ENCODE results near the gene DAZAP1.

DAZAP1 gene

DNA sequence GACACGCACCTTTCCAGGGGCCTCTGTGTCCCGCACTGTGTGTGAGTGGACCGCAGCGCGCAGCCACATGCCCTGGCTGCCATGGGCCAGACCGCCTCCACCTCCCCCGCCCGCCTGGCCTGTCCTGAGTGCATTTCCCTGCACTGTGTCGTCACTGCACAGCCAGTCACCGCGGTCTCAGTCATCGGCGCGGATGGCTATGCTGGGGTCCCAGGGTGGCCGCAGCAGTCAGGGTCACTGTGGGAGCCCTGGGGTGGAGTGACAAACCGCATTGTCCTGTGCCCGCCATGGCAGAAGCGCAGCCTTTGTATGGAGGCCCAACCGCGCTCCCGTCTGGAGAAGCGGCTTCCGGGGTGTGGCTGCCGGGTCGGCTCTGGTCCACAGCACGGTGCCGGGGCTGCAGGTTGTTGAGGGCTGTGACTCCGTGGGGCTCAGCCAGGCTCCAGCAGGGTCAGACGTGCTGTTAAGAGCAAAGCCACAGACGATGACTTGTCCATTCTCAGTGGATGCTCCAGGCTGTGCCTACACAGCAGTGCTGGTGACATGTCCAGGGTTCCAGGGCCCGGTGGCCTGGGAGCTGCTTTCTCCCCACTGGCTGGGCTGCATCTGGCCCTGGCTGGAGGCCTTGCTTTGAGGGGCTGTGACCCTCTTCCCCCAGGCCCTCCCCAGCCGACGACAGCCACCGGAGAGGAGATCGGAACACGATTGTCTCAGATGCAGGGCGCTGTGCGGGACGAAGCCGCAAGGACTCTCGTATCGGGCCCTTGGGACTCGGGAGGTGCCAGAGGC is 30.0 kb upstream of the DAZAP1 start:
- DNase-seq: no peak

DNA sequence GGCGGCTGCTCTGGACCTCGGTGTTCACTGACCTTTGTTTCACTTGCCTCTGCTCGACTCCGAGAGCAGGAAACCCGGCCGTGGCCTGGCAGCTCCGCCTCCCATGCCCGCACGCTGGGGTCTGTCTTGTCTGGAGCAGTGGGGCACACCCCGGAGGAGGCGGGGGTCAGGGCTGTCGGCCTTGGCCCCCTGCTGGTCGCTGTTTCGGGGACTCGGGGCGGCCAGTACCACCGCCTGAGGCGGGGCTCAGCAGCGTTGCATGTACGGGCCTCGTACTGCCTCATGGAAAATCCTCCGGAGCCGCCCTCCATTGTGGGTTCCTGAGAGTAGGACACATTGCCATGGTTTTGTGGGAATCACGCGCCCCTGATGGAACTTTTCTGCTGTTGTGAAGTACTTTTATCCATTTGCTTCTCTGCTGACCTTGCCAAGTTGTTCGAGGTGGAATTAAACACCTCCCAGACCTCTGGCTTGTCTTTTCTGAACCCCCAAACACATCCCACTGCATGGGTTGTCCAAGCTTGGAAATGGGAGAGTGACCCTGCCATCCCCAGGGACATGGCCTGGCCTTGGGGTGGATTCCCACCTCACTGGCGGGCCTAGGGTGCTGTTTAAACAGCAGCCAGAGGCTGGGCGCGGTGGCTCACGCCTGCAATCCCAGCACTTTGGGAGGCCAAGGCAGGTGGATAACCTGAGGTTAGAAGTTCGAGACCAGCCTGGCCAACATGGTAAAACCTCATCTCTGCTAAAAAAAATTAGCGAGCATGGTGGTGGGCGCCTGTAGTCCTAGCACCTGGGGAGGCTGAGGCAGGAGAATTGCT is 29.2 kb upstream of the DAZAP1 start:
- no peak for DNase-seq

DNA sequence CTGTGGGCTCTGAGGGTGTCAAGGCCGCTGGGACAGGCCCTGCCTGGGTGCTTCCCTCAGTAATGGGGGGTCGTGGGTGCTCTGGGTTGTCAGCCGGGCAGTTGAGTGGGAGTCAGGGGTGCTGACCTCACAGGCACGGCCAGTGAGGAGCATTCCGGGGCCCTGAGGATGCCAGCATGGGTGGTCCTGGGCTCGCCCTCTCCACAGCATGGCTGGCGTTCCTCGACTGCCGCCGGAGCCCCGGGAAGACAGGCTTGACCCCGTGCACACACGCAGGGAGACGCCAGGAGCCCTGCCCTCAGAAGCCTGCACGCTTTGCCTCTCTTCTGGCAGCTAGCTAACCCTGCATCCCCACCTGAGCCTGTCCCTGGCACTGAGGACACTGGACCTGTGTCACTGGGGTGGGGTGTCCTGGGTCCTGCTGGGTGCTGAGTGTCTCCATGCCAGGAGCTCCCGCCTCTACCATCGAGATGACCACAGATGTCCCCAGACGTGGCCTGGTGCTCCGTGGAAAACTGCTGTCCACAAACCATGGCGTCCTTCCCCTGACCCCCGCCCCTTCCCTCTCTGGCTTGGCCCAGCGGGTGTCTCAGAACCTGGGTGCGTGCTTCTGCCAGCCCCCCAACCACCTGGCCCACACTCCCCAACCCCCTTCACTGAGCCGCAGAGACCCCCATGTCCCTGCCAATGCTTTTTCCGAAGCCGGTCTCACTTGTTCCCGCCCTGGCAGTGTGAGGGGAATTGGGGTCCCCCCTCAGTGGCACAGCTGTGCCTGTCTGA is 28.1 kb upstream of the DAZAP1 start:
- DNase-seq: no peak

DNA sequence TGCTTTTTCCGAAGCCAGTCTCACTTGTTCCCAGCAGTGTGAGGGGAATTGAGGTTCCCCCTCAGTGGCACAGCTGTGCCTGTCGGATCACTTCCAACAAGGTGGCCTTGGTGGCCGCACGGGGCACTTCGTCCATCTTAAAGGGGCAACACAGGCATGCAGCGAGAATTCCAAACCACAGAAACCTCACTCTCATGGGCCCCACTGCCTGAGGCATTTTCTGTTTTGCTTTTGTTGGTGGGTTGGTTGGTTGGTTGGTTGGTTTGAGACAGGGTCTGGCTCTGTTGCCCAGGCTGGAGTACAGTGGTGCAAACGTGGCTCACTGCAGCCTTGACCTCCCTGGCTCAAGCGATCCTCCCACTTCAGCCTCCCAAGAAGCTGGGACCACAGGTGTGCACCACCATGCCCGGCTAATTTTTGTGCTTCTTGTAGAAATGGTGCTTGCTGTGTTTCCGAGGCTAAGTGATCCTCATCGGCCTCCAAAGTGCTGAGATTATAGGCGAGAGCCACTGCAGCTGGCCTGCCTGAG is 27.4 kb upstream of the DAZAP1 start:
- DNase-seq: no peak

DNA sequence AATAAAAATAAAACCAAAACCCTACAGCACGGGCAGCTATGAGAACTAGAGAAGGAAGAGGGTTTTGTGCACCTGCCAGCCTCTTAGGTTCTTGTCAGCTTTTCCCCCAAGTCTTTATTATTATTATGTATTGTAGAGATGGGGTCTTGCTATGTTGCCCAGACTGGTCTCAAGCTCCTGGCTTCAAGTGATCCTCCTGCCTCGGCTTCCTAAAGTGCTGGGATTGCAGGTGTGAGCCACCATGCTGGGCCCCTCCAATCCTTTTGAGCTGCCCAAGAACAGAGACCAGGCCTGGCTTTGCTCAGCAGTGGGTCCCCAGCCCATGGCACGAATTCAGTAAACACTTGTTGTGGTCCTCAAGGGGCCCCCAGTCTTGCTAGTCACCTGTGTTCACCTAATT is 25.1 kb upstream of the DAZAP1 start:
- no peak for DNase-seq

DNA sequence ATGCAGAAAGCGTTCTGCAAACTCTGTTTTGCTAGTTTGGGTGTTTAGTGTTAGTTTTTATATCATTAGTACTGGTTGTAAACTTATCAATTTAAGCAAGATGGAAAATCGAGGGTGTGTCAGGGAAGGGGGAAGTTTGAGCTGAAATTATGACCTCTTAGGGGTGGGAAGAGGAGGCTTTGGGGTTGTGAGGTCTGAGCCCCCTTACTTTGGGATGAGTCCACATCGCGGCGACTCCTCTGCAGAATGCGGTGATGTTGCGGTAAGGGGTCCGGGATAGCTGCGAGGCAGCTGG is 24.4 kb upstream of the DAZAP1 start:
- no peak for DNase-seq

DNA sequence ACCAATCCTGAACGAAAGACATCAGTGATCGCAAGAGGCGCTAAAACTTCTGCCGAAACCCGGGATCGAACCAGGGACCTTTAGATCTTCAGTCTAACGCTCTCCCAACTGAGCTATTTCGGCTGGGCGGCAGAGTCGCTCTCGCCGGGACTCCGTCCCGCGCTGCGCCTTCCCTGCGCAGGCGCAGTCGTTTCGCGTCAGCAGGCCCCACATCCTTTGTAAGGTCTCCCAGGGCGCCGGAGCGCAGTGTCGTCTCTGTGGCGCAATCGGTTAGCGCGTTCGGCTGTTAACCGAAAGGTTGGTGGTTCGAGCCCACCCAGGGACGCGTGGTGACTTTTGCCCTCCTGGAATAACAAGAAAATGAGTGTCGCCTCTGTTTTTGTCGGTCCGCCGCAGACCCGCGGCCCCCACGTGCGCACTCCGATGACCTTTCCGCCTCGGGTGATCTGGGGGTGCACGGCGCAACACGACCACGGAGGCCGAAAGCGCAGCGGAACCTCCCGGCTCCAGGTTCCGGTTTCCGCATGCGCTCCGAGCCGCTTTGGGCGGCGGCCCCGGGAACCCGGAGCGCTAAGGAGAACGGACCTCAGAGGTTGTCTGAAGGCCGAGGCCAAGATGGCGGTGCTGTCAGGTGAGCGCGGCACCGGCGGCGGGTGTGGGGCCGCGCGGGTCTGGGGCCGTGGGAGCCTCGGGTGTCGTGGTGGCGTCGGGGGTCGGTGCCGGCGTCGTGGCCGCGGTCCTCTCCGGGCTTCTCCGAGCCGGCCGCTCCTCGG is 23.9 kb upstream of the DAZAP1 start, which contains the start of gene NDUFS7:
NDUFS7 (plus strand) TSS at position 596 of the 773 bp plus-strand sequence; CDS start at position 616, 20 bp downstream.
- DNase-seq: peak; percentile 98

DNA sequence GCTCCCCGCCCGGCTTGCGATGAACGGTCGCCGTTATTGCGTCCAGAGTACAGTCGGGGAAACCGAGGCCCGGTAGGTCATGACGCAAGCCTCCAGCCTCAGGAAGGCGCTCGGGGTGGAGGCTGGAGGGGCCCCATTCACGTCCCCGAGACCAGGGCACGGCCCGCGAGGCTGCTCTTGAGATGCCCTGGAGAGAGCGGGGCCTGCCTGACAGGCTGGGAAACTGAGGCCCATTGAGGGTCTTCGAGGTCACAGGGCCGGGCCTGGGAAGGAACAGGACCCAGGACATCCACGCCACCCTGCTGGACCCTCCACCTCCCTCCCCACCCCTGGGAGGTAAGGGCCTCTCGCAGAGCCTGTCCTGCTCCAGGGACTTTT is 23.3 kb upstream of the DAZAP1 start:
- DNase-seq: no peak

DNA sequence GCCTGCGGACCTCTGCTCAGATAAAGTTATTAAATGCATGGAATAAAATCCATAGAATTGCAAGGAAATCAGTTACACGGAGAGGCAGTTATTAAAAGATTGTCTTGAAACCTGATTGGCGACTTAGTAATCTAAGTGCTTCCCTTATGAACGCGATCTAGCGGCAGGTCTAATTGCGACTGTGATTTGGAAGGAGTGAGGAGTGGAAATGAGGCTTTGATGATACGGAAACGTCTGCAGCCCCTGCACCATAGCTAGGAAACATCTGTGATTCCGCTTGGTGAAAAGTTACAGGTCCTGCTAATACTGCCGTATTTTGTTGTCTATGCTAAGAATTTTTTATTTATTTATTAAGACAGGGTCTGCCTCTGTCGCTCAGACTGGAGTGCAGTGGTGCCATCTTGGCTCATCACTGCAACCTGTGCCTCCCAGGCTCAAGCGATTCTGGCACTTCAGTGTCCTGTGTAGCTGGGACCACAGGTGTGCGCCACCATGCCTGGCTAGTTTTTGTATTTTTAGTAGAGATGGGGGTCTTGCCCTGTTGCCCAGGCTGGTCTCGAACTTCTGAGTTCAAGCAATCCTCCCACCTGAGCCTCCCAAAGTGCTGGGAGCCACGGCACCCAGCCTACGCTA is 22.8 kb upstream of the DAZAP1 start:
- no peak for DNase-seq

DNA sequence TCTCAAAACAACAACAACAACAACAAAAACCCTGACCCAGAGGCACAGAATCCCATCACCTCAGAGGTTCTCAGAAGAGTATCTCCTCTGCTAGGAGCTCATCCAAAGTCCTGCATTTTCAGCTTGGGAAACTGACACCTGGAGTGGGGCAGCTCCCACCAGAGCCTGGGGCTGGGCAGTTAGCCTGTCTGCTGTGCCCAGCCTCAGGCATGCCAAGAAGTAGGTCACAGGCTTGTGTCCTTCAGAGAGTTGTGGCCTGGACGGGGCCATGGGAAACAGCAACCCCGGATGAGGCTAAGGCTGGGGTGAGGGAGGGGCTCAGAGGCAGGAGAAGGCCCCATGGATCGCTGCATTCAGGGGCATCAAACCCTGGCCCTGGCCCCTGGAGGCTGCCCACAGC is 21.6 kb upstream of the DAZAP1 start:
- DNase-seq: no peak

DNA sequence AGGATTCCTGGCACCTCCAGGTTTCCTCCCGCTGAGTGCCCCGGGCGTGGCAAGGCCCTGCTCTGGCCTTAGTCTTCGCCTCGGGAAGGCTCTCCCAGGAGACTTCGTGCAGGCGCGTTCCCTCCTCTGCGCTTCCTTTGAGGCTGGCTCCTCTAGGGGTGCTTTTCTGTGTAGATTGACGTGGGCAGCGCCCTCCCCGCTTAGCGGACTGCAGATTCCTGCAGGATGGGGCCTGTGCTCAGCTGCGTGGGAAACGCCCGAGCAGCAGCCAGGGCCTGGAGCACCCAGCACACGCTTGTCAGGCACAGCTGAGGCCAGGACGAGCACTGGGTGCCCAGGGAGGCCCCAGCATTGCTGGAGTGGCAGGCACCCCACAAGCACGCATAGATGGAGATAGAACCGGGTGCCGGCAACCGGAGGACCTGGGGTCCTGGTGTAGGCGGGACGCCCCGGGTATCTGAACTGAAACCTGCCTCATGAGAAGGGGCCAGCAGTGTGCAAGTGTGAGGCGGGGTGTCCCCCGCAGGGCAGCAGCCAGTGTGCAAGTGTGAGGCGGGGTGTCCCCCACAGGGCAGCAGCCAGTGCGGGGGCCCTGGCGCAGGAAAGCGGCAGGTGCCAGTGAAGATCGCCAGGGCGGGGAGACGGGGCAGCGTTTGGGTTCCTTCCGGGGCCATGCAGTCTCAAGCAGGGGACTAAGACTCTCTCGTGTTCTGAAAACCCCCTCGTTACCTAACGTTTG is 20.3 kb upstream of the DAZAP1 start:
- DNase-seq: no peak

DNA sequence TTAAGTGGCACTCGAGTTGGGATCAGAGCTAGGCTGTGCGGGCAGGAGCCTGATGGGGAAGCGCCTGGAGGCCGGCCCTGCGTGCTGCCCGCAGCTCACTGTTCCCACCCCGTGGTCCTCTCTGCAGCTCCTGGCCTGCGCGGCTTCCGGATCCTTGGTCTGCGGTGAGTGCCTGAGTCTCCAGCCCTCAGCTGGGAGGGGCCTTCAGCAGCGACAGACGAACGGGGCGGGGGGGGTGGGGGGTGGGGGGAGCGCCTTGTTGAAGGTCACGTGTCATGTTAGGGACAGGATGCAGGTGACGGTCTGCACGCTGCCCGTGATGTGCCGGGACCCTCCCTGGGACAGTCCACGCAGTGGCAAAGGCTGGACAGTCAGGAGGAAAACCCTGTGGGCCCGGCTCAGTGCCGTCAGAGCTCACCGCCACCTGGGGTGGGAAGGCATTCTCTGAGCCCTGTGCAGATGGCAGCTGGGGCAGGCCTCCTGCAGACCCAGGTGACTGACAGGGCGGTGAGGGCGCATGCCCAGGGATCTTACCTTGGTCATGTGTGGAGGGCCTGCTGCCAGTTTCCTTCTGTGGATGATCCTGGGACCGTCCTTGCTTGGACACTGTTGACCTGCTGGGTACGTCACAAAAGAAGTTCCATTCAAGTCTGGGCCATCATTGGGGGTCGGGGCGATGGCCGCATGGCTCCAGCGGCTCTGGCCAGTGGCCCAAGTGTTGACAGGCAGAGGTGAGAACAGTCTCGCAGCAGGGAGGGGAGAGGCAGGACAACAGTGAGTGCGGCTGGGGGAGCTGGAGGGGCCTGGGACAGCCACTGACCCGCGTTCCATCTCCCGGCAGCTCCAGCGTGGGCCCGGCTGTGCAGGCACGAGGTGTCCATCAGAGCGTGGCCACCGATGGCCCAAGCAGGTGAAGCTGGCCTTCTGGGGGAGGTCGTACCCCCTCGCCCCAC is 19.4 kb upstream of the DAZAP1 start:
- DNase-seq: no peak

DNA sequence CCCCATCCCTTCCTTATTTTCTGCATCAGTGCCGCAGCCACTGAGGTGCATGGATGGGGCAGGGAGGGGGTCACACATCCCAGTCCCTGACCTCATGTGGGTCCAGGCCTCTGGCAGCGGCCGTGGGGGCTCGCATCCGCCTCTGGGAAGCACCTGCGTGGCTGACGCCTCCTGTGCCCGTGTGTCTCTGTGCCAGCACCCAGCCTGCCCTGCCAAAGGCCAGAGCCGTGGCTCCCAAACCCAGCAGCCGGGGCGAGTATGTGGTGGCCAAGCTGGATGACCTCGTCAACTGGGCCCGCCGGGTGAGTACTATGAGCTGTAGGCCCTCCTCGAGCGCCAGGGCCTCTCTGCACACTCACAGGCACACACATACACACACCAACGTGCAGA is 18.8 kb upstream of the DAZAP1 start:
- no peak for DNase-seq

DNA sequence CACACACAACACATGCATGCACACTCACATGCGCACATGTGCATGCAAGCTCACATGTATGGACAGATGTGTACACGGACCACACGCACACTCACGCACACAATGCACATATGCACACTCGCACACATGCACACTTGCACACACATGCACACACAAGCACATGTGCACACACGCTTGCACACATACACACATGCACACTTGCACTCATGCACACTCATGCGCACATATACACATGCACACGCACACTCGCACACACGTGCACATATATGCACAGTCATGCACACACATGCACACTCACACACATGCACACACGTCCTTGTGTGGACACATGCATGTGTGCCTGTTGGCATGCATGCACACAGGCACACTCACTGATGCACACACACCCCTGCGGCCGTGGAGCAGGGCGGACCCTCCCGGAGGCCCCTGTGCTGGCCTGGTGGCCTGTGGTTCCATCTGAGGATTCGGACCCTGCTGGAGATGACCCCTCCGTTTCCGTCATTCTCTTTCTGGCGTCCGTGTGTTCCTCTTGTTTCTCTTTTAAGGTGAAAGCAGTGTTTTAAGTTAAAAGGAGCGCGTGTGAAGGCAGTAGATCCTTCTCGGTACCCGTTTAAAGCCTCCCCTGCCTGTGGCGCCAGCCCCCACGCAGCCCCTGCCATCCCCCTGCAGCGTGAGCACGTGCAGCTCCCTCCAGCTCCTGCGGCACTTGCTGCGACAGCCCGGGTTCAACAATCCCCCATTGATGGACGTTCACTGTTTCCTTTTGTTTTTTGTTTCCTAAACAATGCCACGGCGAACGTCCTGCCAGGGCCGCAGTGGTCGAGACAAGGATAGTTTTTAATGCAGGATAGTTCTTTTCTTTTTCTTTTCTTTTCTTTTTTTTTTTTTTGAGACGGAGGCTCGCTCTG is 18.1 kb upstream of the DAZAP1 start:
- no peak for DNase-seq

DNA sequence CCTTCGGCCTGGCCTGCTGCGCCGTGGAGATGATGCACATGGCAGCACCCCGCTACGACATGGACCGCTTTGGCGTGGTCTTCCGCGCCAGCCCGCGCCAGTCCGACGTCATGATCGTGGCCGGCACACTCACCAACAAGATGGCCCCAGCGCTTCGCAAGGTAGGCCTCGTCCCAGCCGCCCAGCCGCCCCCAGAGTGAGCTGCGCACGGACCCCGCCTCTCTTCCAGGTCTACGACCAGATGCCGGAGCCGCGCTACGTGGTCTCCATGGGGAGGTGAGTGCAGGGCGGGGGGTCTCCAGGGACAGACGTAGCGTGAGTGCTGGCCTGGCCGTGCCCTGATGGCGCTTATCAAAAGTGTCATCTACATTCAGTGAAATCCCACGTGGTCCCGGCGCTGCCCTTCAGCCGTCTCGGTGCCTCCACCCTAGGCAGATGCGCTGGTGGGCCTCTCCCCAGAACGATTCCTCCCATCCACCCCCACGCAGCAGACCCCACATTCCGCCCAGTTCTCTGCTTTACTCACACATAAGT is 16.4 kb upstream of the DAZAP1 start:
- DNase-seq: no peak

DNA sequence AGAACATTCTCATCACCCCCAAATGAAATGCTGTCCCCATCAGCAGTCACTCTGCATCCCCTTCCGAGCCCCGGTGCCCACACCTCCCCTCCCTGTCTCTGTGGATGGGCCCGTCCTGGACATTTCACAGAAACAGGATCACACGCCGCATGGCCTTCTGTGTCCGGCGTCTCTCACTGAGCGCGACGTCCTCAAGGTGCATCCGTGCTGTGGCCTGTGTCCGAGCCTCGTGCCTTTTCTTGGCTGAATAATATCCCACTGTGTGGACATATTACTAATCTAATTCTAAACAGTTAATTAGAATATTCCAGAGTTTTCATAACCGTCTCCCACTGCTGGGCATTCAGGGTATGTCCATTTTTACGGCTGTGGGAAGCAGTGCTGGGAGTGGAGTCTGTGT is 15.0 kb upstream of the DAZAP1 start:
- DNase-seq: no peak

DNA sequence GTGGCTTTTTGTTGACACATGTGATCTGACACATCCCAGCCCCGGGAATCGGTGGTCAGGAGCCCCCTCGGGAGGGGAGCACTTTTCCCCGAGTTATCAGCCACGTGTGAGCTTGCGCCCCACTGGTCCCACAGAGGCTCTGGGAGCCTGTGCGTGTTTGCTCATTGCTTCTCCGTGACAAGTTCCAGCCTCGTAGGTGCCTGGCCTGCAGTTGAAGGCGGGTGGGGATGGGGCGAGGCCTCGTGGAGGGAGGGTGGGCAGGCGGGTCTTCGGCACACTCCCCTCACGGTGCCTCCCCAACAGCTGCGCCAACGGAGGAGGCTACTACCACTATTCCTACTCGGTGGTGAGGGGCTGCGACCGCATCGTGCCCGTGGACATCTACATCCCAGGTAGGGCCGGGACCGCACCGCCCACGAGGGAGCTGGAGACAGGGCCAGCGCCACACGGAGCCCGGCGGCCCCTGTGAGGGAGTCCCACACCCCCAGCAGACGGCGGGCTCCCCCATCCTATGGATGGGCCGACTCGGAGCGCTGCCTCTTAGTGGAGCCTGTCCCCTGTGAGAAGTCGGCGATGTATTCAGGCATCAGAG is 14.4 kb upstream of the DAZAP1 start:
- DNase-seq: no peak

DNA sequence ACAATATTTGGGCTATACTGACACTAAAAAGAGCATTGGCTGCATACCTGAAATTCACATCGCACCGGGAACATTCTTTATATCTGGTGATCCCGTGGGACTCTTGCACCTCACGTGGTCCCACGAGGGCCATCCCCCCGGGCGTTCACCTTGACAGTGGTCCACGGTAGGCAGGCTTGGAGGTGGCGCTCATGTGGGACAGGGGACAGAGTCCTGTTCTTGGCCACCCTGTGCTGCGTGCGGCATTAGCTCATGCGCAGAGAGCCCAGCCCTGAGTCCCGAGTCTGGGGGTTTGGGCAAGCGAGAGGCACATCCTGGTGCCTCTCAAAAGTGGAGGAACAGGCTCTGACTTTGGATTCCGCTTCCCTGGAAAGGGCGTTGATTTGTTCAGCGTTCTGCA is 13.5 kb upstream of the DAZAP1 start:
- no peak for DNase-seq

Measured in activated CD4-positive, CD25-positive, alpha-beta regulatory T cell treated with anti-CD3 and anti-CD28 coated beads, Interleukin-2, amount 50 U/mL, for 72 hours (primary cell).